CD14-positive monocyte (primary cell): ENCODE results near the gene RAI14. TPM values are rescaled to one million over a fixed set of nuclear protein-coding genes. Genes with fewer than 3 reads are reported as not detected.

Source experiments
- DNase-seq, 3 donors: peaks; one replicate each; pipeline ENCODE4 v3.0.0-alpha.2; 2011 to 2022
- H2AFZ ChIP-seq: 2 replicates; pipeline ENCODE4 v1.6.0; 2012; ENCODE audit warnings: mild to moderate bottlenecking, low read depth, low read length, inconsistent platforms; ENCODE audit not compliant: insufficient read depth, poor library complexity, severe bottlenecking
- H3K27ac ChIP-seq, 2 donors: 1 replicate in 1 of 2; 2 replicates in 1 of 2; pipeline ENCODE4 v1.5.1; 2012 to 2013; ENCODE audit warnings: low read length in 2 of 2, control low read depth in 1 of 2, inconsistent platforms in 1 of 2, low read depth in 1 of 2, mild to moderate bottlenecking in 1 of 2
- H3K27me3 ChIP-seq, 2 donors: one replicate each; pipeline versions ENCODE4 v1.6.0 to v1.6.1; 2011 to 2013; ENCODE audit warnings: low read length in 2 of 2; ENCODE audit not compliant: control insufficient read depth in 2 of 2, insufficient read depth in 2 of 2
- H3K36me3 ChIP-seq, 2 donors: replicated peaks in 1 of 2; 1 replicate in 1 of 2; 2 replicates in 1 of 2; pipeline versions ENCODE4 v1.5.1 to v1.6.1; 2012 to 2013; ENCODE audit warnings: low read length in 2 of 2, control low read depth in 1 of 2, inconsistent platforms in 1 of 2, mild to moderate bottlenecking in 1 of 2; ENCODE audit not compliant: insufficient read depth in 2 of 2, control insufficient read depth in 1 of 2
- H3K4me1 ChIP-seq, 2 donors: 1 replicate in 1 of 2; 2 replicates in 1 of 2; pipeline versions ENCODE4 v1.5.1 to v1.6.1; 2012 to 2013; ENCODE audit warnings: low read length in 2 of 2, control low read depth in 1 of 2, inconsistent platforms in 1 of 2, mild to moderate bottlenecking in 1 of 2, moderate library complexity in 1 of 2; ENCODE audit not compliant: insufficient read depth in 2 of 2, control insufficient read depth in 1 of 2
- H3K4me2 ChIP-seq: replicated peaks from 2 replicates; pipeline ENCODE3; 2012; ENCODE audit warnings: low read length, moderate library complexity, mild to moderate bottlenecking; ENCODE audit not compliant: poor library complexity, severe bottlenecking; ENCODE audit errors: extremely low read depth
- H3K4me3 ChIP-seq, 3 experiments: fragments of 200-600 bp in 1 of 3; sonication (generic) in 1 of 3; replicated peaks in 1 of 3; 1 replicate in 2 of 3; 2 replicates in 1 of 3; pipeline ENCODE4 v1.5.1; 2011 to 2013; ENCODE audit warnings: low read length in 3 of 3, mild to moderate bottlenecking in 3 of 3, control low read depth in 2 of 3, low read depth in 2 of 3, inconsistent platforms in 1 of 3, moderate library complexity in 1 of 3
- H3K79me2 ChIP-seq: 2 replicates; pipeline ENCODE4 v1.6.0; 2012; ENCODE audit warnings: mild to moderate bottlenecking, control low read depth, inconsistent platforms, low read length, moderate library complexity; ENCODE audit not compliant: insufficient read depth
- H3K9ac ChIP-seq: 2 replicates; pipeline ENCODE4 v1.6.0; 2017; ENCODE audit warnings: low read length, mild to moderate bottlenecking; ENCODE audit not compliant: insufficient read depth, poor library complexity, severe bottlenecking
- H3K9me3 ChIP-seq, 2 donors: replicated peaks in 1 of 2; 1 replicate in 1 of 2; 2 replicates in 1 of 2; pipeline versions ENCODE4 v1.5.1 to v1.6.1; 2012 to 2013; ENCODE audit warnings: low read length in 2 of 2, control low read depth in 1 of 2; ENCODE audit not compliant: control insufficient read depth in 1 of 2, insufficient read depth in 1 of 2
- H4K20me1 ChIP-seq: 2 replicates; pipeline ENCODE4 v1.6.0; 2012; ENCODE audit warnings: mild to moderate bottlenecking, low read length, control low read depth, moderate library complexity; ENCODE audit not compliant: insufficient read depth
- H3K27ac Mint-ChIP-seq, 7 donors: one replicate each; pipeline ENCODE4 v1.8.0; 2020; ENCODE audit warnings: mild to moderate bottlenecking in 7 of 7, mixed read lengths in 7 of 7, moderate library complexity in 6 of 7, inconsistent platforms in 2 of 7
- H3K27me3 Mint-ChIP-seq, 3 donors: one replicate each; pipeline ENCODE4 v1.8.0; 2021 to 2022; ENCODE audit warnings: low read depth in 3 of 3, mild to moderate bottlenecking in 3 of 3, mixed read lengths in 3 of 3, moderate library complexity in 3 of 3, inconsistent platforms in 1 of 3
- H3K36me3 Mint-ChIP-seq, 2 donors: one replicate each; pipeline ENCODE4 v1.8.0; 2020; ENCODE audit warnings: mixed read lengths in 2 of 2, inconsistent platforms in 1 of 2, mild to moderate bottlenecking in 1 of 2
- H3K4me1 Mint-ChIP-seq: one replicate; pipeline ENCODE4 v1.8.0; 2020; ENCODE audit warnings: mild to moderate bottlenecking, mixed read lengths
- H3K4me3 Mint-ChIP-seq, 2 donors: one replicate each; pipeline ENCODE4 v1.8.0; 2020; ENCODE audit warnings: mild to moderate bottlenecking in 2 of 2, mixed read lengths in 2 of 2, moderate library complexity in 1 of 2
- H3K9me3 Mint-ChIP-seq, 7 donors: one replicate each; pipeline ENCODE4 v1.8.0; 2020 to 2022; ENCODE audit warnings: mixed read lengths in 7 of 7, mild to moderate bottlenecking in 6 of 7, moderate library complexity in 6 of 7, inconsistent platforms in 2 of 7
- WGBS: methylation state at CpG from one replicate; pipeline ENCODE4 v1.1.5; 2013; ENCODE audit warnings: missing lambda C conversion rate; ENCODE audit not compliant: insufficient coverage; 5-methylcytosine and 5-hydroxymethylcytosine counted together
- intact Hi-C, 2 donors: fragments of 100-400 bp; cut with micrococcal nuclease; formaldehyde crosslinking; loops; one replicate each; pipeline versions ENCODE4 v1.15.0 to v1.15.1; 2023
- polyA plus RNA-seq, 3 donors: library from polyadenylated mRNA; depleted of rRNA in 1 of 3; unstranded in 2 of 3; stranded (reverse) in 1 of 3; fragments of 300-500 nt in 2 of 3; fragments of >200 nt in 1 of 3; fragmentation: Illumina TruSeq in 2 of 3; gene quantifications; 1 replicate in 2 of 3; 2 replicates in 1 of 3; pipeline ENCODE4 v1.2.3, GENCODE V29; 2012 to 2021
- TF ChIP-seq, protein P1 (sequence below): fragments of 200-600 bp; IDR thresholded peaks from one replicate; pipeline ENCODE4 v1.8.0; 2022; ENCODE audit warnings: antibody characterized with exemption, mild to moderate bottlenecking

Gene RAI14
- polyA plus RNA-seq, 3 donors, result 0.08 TPM; not detected in 2

DNA sequence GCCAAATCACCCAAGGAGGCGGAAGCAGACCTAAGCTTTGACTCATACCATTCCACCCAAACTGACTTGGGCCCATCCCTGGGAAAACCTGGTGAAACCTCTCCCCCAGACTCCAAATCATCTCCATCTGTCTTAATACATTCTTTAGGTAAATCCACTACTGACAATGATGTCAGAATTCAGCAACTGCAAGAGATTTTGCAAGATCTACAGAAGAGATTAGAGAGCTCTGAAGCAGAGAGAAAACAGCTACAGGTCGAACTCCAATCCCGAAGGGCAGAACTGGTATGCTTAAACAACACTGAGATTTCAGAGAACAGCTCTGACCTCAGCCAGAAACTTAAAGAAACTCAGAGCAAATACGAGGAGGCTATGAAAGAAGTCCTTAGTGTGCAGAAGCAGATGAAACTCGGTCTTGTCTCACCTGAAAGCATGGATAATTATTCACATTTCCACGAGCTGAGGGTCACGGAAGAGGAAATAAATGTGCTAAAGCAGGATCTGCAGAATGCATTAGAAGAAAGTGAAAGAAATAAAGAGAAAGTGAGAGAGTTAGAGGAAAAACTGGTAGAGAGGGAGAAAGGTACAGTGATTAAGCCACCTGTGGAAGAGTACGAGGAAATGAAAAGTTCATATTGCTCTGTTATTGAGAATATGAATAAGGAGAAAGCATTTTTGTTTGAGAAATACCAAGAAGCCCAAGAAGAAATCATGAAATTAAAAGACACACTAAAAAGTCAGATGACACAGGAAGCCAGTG lies 167.0 kb downstream of the RAI14 start:
- 93% methylated on average over 7 of the region's 8 CpGs for WGBS
- intact Hi-C loops, result no loop called here
- Histone ChIP-seq H3K36me3 (no peaks in the 10 kb centered on the region), H3K27ac (no peak overlapping the region), H3K9ac (no peak overlapping the region), H3K4me1 (no peaks in the 10 kb centered on the region), H3K4me3 (no peak overlapping the region), H4K20me1 (no peaks in the 10 kb centered on the region), H3K9me3 (no peaks in the 10 kb centered on the region), H2AFZ (no peak overlapping the region), H3K4me2 (no peak overlapping the region), H3K27me3 (no peaks in the 10 kb centered on the region), H3K79me2 (no peaks in the 10 kb centered on the region)
- no peaks in the 10 kb centered on the region for H3K36me3 Mint-ChIP-seq
- no peak overlapping the region for H3K27ac Mint-ChIP-seq
- no peak overlapping the region for H3K4me3 Mint-ChIP-seq
- no peak for DNase-seq
- peaks cover 0 to 4% (median 2%) of the 10 kb centered on the region in 3 donors for H3K27me3 Mint-ChIP-seq
- H3K9me3 Mint-ChIP-seq, result peaks cover 0 to 7% (median 0%) of the 10 kb centered on the region in 7 donors
- no peaks in the 10 kb centered on the region for H3K4me1 Mint-ChIP-seq
- TF ChIP-seq, protein P1, sequence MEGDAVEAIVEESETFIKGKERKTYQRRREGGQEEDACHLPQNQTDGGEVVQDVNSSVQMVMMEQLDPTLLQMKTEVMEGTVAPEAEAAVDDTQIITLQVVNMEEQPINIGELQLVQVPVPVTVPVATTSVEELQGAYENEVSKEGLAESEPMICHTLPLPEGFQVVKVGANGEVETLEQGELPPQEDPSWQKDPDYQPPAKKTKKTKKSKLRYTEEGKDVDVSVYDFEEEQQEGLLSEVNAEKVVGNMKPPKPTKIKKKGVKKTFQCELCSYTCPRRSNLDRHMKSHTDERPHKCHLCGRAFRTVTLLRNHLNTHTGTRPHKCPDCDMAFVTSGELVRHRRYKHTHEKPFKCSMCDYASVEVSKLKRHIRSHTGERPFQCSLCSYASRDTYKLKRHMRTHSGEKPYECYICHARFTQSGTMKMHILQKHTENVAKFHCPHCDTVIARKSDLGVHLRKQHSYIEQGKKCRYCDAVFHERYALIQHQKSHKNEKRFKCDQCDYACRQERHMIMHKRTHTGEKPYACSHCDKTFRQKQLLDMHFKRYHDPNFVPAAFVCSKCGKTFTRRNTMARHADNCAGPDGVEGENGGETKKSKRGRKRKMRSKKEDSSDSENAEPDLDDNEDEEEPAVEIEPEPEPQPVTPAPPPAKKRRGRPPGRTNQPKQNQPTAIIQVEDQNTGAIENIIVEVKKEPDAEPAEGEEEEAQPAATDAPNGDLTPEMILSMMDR, result no peak

DNA sequence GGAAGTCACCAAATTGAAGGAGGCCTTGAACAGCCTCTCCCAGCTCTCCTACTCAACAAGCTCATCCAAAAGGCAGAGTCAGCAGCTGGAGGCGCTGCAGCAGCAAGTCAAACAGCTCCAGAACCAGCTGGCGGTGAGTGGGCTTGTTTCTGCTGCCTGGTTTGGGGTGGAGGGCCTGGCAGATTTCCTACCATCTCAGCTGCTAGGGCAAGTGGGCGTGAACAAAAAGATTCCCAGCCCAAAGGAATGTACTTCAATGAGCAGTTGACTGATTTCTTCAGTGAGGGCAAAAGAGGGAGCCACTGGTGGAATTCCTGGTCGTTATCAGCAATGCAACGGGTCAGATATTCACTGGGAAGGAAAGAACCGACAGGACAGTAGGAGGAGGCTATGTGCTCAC lies 170.2 kb downstream of the RAI14 start:
- Mint-ChIP-seq H3K27ac (no peak overlapping the region), H3K27me3 (peaks cover 0 to 4% (median 2%) of the 10 kb centered on the region in 3 donors), H3K4me1 (no peaks in the 10 kb centered on the region), H3K4me3 (no peak overlapping the region), H3K36me3 (no peaks in the 10 kb centered on the region), H3K9me3 (peaks cover 0 to 7% (median 0%) of the 10 kb centered on the region in 7 donors)
- no peaks in the 10 kb centered on the region for H4K20me1 ChIP-seq
- no peak overlapping the region for H3K4me3 ChIP-seq
- no peaks in the 10 kb centered on the region for H3K79me2 ChIP-seq
- H3K4me1 ChIP-seq, result no peaks in the 10 kb centered on the region
- H3K4me2 ChIP-seq, result no peak overlapping the region
- no peak overlapping the region for H2AFZ ChIP-seq
- intact Hi-C loops, result no loop called here
- no peaks in the 10 kb centered on the region for H3K36me3 ChIP-seq
- H3K9me3 ChIP-seq, result no peaks in the 10 kb centered on the region
- TF ChIP-seq, protein P1, result no peak
- no peak for DNase-seq
- H3K27me3 ChIP-seq, result no peaks in the 10 kb centered on the region
- no peak overlapping the region for H3K27ac ChIP-seq
- H3K9ac ChIP-seq, result no peak overlapping the region
- WGBS, result 100% methylated on average over 3 of the region's 6 CpGs
